Gastroesophageal sphincter (tissue), 2 donors: ENCODE measurements around the gene HADHA.

Source experiments
- EP300 ChIP-seq: sonication (generic); formaldehyde crosslinking; IDR thresholded peaks from one replicate; pipeline ENCODE4 v1.6.1; 2017; ENCODE audit warnings: antibody characterized with exemption, mild to moderate bottlenecking
- POLR2A ChIP-seq, 2 donors: fragments of 450-650 bp; IDR thresholded peaks; one replicate each; pipeline ENCODE4 v1.6.1; 2017; ENCODE audit warnings: antibody characterized with exemption in 2 of 2, mild to moderate bottlenecking in 2 of 2, moderate library complexity in 1 of 2

DNA sequence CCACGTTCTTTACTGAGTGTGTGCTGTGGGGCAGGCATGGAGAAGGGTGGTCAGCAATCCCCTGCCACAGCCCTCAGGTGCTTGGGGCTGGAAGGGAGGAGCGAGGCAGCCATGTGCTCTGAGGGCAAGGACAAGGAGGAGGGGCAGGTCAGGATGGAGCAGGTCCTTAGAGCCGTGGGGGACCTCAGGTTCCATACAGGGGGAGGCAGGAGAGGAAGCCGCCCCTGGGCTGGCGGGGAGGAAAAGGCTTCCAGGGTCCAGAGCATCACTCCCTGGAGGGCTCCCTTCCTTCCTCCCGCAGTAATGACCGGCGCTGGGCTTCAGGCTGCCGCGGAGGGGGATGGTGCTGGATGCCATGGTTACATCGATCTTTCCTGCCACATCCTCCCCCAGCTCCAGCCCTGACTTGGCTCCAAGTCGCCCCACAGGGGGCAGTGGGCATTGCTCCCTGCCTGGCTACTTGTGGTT lies 65.0 kb downstream of the HADHA start:
- TF ChIP-seq POLR2A (IDR thresholded peaks at IDR 0.05) (no peak), EP300 (no peak)
